ENCODE measurements around the gene DCTN1.

GRCh38 chr2:74379851-74380789 lies at the start of gene DCTN1:
- TF ChIP-seq TARDBP (IDR thresholded peaks at IDR 0.05) (no peak), SUZ12 (IDR thresholded peaks at IDR 0.05) (no peak), SP1 (IDR thresholded peaks at IDR 0.05) (no peak), BHLHE40 (IDR thresholded peaks at IDR 0.05; ENCODE audit: borderline replicate concordance) (no peak), FOXK2 (IDR thresholded peaks at IDR 0.05) (no peak), ZNF384 (IDR thresholded peaks at IDR 0.05) (no peak), FOXM1 (IDR thresholded peaks at IDR 0.05; ENCODE audit: borderline replicate concordance) (no peak), FOXA1 (IDR thresholded peaks at IDR 0.05) (no peak), ELF4 (IDR thresholded peaks at IDR 0.05) (no peak), HDGF (IDR thresholded peaks at IDR 0.05; ENCODE audit: borderline replicate concordance) (no peak), NFRKB (IDR thresholded peaks at IDR 0.05) (no peak), ARNT (IDR thresholded peaks at IDR 0.05) (no peak), CTBP1 (IDR thresholded peaks at IDR 0.05; ENCODE audit: borderline replicate concordance) (no peak)
- TF ChIP-seq, protein P1, sequence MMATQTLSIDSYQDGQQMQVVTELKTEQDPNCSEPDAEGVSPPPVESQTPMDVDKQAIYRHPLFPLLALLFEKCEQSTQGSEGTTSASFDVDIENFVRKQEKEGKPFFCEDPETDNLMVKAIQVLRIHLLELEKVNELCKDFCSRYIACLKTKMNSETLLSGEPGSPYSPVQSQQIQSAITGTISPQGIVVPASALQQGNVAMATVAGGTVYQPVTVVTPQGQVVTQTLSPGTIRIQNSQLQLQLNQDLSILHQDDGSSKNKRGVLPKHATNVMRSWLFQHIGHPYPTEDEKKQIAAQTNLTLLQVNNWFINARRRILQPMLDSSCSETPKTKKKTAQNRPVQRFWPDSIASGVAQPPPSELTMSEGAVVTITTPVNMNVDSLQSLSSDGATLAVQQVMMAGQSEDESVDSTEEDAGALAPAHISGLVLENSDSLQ (IDR thresholded peaks at IDR 0.05) = no peak; the same call in 1 of the 2 replicates
